Activated CD4-positive, alpha-beta T cell treated with anti-CD3 and anti-CD28 coated beads, Interleukin-2, amount 50 U/mL, for 1 hour (primary cell): ENCODE results near the gene ASB4.
A peak's percentile ranks its signal among the peaks of the same experiment; 100 is the strongest.
"Not testable (repeated sequence)": the region's sequence is repeated elsewhere in the genome, so short reads cannot be mapped to it uniquely, and the experiment has no call there.

Source experiments
- DNase-seq: peaks from one replicate; pipeline ENCODE4 v3.0.0-alpha.2; 2020

The ASB4 gene

GRCh38 chr7:95485391-95486123, at the start of gene ASB4:
Gene ASB4, plus strand, starts transcription at chr7:95485943. Its CDS starts 29 bp downstream, at chr7:95485972.
- DNase-seq, result no peak

- no peak for DNase-seq
These were observed 49.3 kb upstream of the ASB4 start for GRCh38 chr7:95436407-95436806.

GRCh38 chr7:95440394-95441038, 45.2 kb upstream of the ASB4 start:
- no peak for DNase-seq

- no peak for DNase-seq
These were observed 44.5 kb upstream of the ASB4 start for GRCh38 chr7:95441042-95441823.

GRCh38 chr7:95444796-95445195, 40.9 kb upstream of the ASB4 start:
- DNase-seq, result no peak

- no peak for DNase-seq
These were observed 39.1 kb upstream of the ASB4 start for GRCh38 chr7:95446618-95447017.

- DNase-seq, result no peak
These were observed 31.2 kb upstream of the ASB4 start for GRCh38 chr7:95454438-95455045.

- DNase-seq, result no peak
These were observed 27.8 kb upstream of the ASB4 start for GRCh38 chr7:95457947-95458346.

GRCh38 chr7:95460653-95461052, 25.1 kb upstream of the ASB4 start:
- not testable (repeated sequence) for DNase-seq

- DNase-seq, result no peak
These were observed 17.7 kb upstream of the ASB4 start for GRCh38 chr7:95467912-95468607.

- no peak for DNase-seq
These were observed 16.6 kb upstream of the ASB4 start for GRCh38 chr7:95469187-95469586.

- no peak for DNase-seq
These were observed 15.9 kb upstream of the ASB4 start for GRCh38 chr7:95469848-95470247.

- no peak for DNase-seq
These were observed 15.3 kb upstream of the ASB4 start for GRCh38 chr7:95470452-95470851.

GRCh38 chr7:95471071-95471470, 14.7 kb upstream of the ASB4 start:
- no peak for DNase-seq

GRCh38 chr7:95472581-95473161, 13.1 kb upstream of the ASB4 start:
- no peak for DNase-seq

GRCh38 chr7:95473276-95473985, 12.3 kb upstream of the ASB4 start:
- DNase-seq, result no peak

- no peak for DNase-seq
These were observed 9.5 kb upstream of the ASB4 start for GRCh38 chr7:95476072-95476847.

- peak; percentile 36 for DNase-seq
These were observed 8.7 kb upstream of the ASB4 start for GRCh38 chr7:95476904-95477594.

GRCh38 chr7:95478272-95479037, 7.3 kb upstream of the ASB4 start:
- DNase-seq, result no peak
